Activated CD8-positive, alpha-beta T cell treated with anti-CD3 and anti-CD28 coated beads for 36 hours (primary cell): ENCODE results near the gene SFTPB. TPM values are rescaled to one million over a fixed set of nuclear protein-coding genes. Genes with fewer than 3 reads are reported as not detected.

Source experiments
- ATAC-seq: fragments of 200-7000 bp; cut with Tn5 transposase; one replicate; pipeline ENCODE4 v1.10.0; 2021; ENCODE audit warnings: mild to moderate bottlenecking, moderate library complexity
- CTCF ChIA-PET: fragments of 350-600 bp; sonication (Branson Sonifier 250); formaldehyde crosslinking; loops from one replicate; lab custom pipeline; 2021; ENCODE audit warnings: antibody characterized with exemption; lab: Charles Lee
- POLR2A ChIA-PET: fragments of 350-600 bp; sonication (Branson Sonifier 250); formaldehyde crosslinking; loops from one replicate; lab custom pipeline; 2021; ENCODE audit warnings: antibody characterized with exemption; lab: Charles Lee
- DNase-seq: peaks from one replicate; pipeline ENCODE4 v3.0.0-alpha.2; 2020
- H3K27ac Mint-ChIP-seq: one replicate; pipeline ENCODE4 v1.8.0; 2021; ENCODE audit warnings: mild to moderate bottlenecking, mixed read lengths
- H3K27me3 Mint-ChIP-seq: one replicate; pipeline ENCODE4 v1.8.0; 2021; ENCODE audit warnings: mixed read lengths
- H3K36me3 Mint-ChIP-seq: one replicate; pipeline ENCODE4 v1.8.0; 2021; ENCODE audit warnings: low read depth, mixed read lengths
- H3K4me1 Mint-ChIP-seq: one replicate; pipeline ENCODE4 v1.8.0; 2021; ENCODE audit warnings: low read depth, mixed read lengths
- H3K4me3 Mint-ChIP-seq: one replicate; pipeline ENCODE4 v1.8.0; 2021; ENCODE audit warnings: mild to moderate bottlenecking, moderate library complexity, mixed read lengths
- H3K9me3 Mint-ChIP-seq: one replicate; pipeline ENCODE4 v1.8.0; 2021; ENCODE audit warnings: mixed read lengths
- CTCF ChIP-seq: fragments of 200-600 bp; IDR thresholded peaks from one replicate; pipeline ENCODE4 v1.8.0; 2022; ENCODE audit warnings: antibody characterized with exemption, mild to moderate bottlenecking
- intact Hi-C: fragments of 100-400 bp; cut with micrococcal nuclease; formaldehyde crosslinking; loops from one replicate; pipeline ENCODE4 v1.10.0; 2022
- total RNA-seq, 2 experiments: library from RNA; stranded (reverse); gene quantifications; one replicate each; pipeline ENCODE4 v1.2.3, GENCODE V29; 2021

Gene SFTPB
- total RNA-seq, 2 experiments from 2014 or later = not detected

GRCh38 chr2:85644909-85645308, 23.1 kb downstream of the SFTPB start:
- intact Hi-C loops = no loop called here
- H3K4me3 Mint-ChIP-seq = no peak overlapping the region
- no peaks in the 10 kb centered on the region for H3K9me3 Mint-ChIP-seq
- DNase-seq = no peak
- no peaks in the 10 kb centered on the region for H3K27me3 Mint-ChIP-seq
- H3K36me3 Mint-ChIP-seq = peaks cover 65% of the 10 kb centered on the region
- TF ChIP-seq CTCF = no peak
- H3K27ac Mint-ChIP-seq = no peak overlapping the region
- POLR2A ChIA-PET = interaction anchor here (1.9 kb wide), 1 partner anchor 23 kb away, joined by 8 read pairs; no protein-coding TSS in a partner anchor
- no peak for ATAC-seq
- H3K4me1 Mint-ChIP-seq = peaks cover 12% of the 10 kb centered on the region
- CTCF ChIA-PET = interaction anchor here (0.6 to 2.0 kb wide), 3 partner anchors 8 to 488 kb away, joined by 3 to 12 read pairs (median 3); no protein-coding TSS in a partner anchor

- DNase-seq (peak; percentile 27), ATAC-seq (peak; percentile 72)
- CTCF ChIA-PET = no interaction called here
- peaks cover 59% of the 10 kb centered on the region for H3K36me3 Mint-ChIP-seq
- peak overlapping the region; percentile 70 for H3K27ac Mint-ChIP-seq
- POLR2A ChIA-PET = no interaction called here
- H3K4me3 Mint-ChIP-seq = no peak overlapping the region
- no peaks in the 10 kb centered on the region for H3K9me3 Mint-ChIP-seq
- H3K4me1 Mint-ChIP-seq = peaks cover 12% of the 10 kb centered on the region
- TF ChIP-seq CTCF = no peak
- no peaks in the 10 kb centered on the region for H3K27me3 Mint-ChIP-seq
- intact Hi-C loops = no loop called here
Observed at GRCh38 chr2:85642725-85643124, 25.3 kb downstream of the SFTPB start.

GRCh38 chr2:85635636-85636035, 32.4 kb downstream of the SFTPB start:
- H3K4me1 Mint-ChIP-seq = peaks cover 11% of the 10 kb centered on the region
- ATAC-seq (no peak), DNase-seq (no peak)
- CTCF ChIA-PET = interaction anchor here (1.1 to 3.8 kb wide), 7 partner anchors 10 to 216 kb away, joined by 3 to 74 read pairs (median 39); partner anchors contain the start of gene SH2D6
- intact Hi-C loops = no loop called here
- no peak overlapping the region for H3K27ac Mint-ChIP-seq
- no peak overlapping the region for H3K4me3 Mint-ChIP-seq
- no peaks in the 10 kb centered on the region for H3K27me3 Mint-ChIP-seq
- no peaks in the 10 kb centered on the region for H3K9me3 Mint-ChIP-seq
- no peak for TF ChIP-seq CTCF
- POLR2A ChIA-PET = interaction anchor here (0.7 to 1.1 kb wide), 2 partner anchors 11 to 160 kb away, joined by 4 read pairs; no protein-coding TSS in a partner anchor
- H3K36me3 Mint-ChIP-seq = peaks cover 57% of the 10 kb centered on the region

GRCh38 chr2:85635011-85635410, 33.0 kb downstream of the SFTPB start:
- ATAC-seq (no peak), DNase-seq (no peak)
- peaks cover 59% of the 10 kb centered on the region for H3K36me3 Mint-ChIP-seq
- peaks cover 11% of the 10 kb centered on the region for H3K4me1 Mint-ChIP-seq
- no peak overlapping the region for H3K4me3 Mint-ChIP-seq
- no peaks in the 10 kb centered on the region for H3K9me3 Mint-ChIP-seq
- intact Hi-C loops = no loop called here
- H3K27me3 Mint-ChIP-seq = no peaks in the 10 kb centered on the region
- peak overlapping the region; percentile 59 for H3K27ac Mint-ChIP-seq
- POLR2A ChIA-PET = interaction anchor here (0.8 kb wide), 1 partner anchor 12 kb away, joined by 3 read pairs; no protein-coding TSS in a partner anchor
- no peak for TF ChIP-seq CTCF
- CTCF ChIA-PET = interaction anchor here (1.0 to 3.8 kb wide), 4 partner anchors 13 to 74 kb away, joined by 3 to 74 read pairs (median 50); no protein-coding TSS in a partner anchor

GRCh38 chr2:85631316-85631715, 36.7 kb downstream of the SFTPB start:
- peaks cover 50% of the 10 kb centered on the region for H3K36me3 Mint-ChIP-seq
- H3K9me3 Mint-ChIP-seq = no peaks in the 10 kb centered on the region
- H3K27me3 Mint-ChIP-seq = no peaks in the 10 kb centered on the region
- peaks cover 22% of the 10 kb centered on the region for H3K4me1 Mint-ChIP-seq
- no peak for TF ChIP-seq CTCF
- ChIA-PET CTCF (interaction anchor here (0.9 to 1.5 kb wide), 3 partner anchors 9 to 121 kb away, joined by 3 to 5 read pairs (median 4); no protein-coding TSS in a partner anchor), POLR2A (interaction anchor here (0.5 to 2.1 kb wide), 2 partner anchors 14 to 84 kb away, joined by 3 to 9 read pairs; no protein-coding TSS in a partner anchor)
- no peak overlapping the region for H3K4me3 Mint-ChIP-seq
- ATAC-seq (no peak), DNase-seq (no peak)
- no peak overlapping the region for H3K27ac Mint-ChIP-seq
- intact Hi-C loops = no loop called here
